GM21360 (cell line): ENCODE measurements around the gene CLSTN2.

Source experiments
- ATAC-seq: cut with Tn5 transposase; IDR thresholded peaks from one replicate; pipeline ENCODE4 v1.9.1; 2021; ENCODE audit warnings: mild to moderate bottlenecking, moderate library complexity; ENCODE audit not compliant: unreplicated experiment

Gene CLSTN2

GRCh38 chr3:140626856-140627255 lies 691.9 kb downstream of the CLSTN2 start:
- no peak for ATAC-seq
